ENCODE measurements around the gene MAD1L1. TPM values are rescaled to one million over a fixed set of nuclear protein-coding genes. Genes with fewer than 3 reads are reported as not detected.

The MAD1L1 gene
- total RNA-seq, 6 experiments from 2014 or later = 15.1 to 37.4 (median 20.5) TPM

GRCh38 chr7:1917221-1918062 is 315.3 kb downstream of the MAD1L1 start:
- no peak for TF ChIP-seq POLR2A (IDR thresholded peaks at IDR 0.05)
- TF ChIP-seq CTCF (IDR thresholded peaks at IDR 0.05) = no peak
- Histone ChIP-seq H3K9me3 (no peaks in the 10 kb centered on the region), H3K27me3 (no peaks in the 10 kb centered on the region), H3K4me3 (no peak overlapping the region), H3K36me3 (no peaks in the 10 kb centered on the region), H3K4me1 (peaks cover 0 to 26% (median 11%) of the 10 kb centered on the region in 4 donors), H3K27ac (no peak overlapping the region)
- ATAC-seq (no peak), DNase-seq (peak in 2 of 3 donors; percentile 16 to 50)
- no CpG with 5 or more reads among the region's 31 CpGs for WGBS (ENCODE audit: insufficient coverage, low coverage, low lambda C conversion rate, missing lambda C conversion rate)
- intact Hi-C loops (cut with DNase I) = no loop called here

GRCh38 chr7:1916601-1916970 is 316.2 kb downstream of the MAD1L1 start:
- Histone ChIP-seq H3K36me3 (no peaks in the 10 kb centered on the region), H3K4me3 (no peak overlapping the region), H3K27ac (no peak overlapping the region), H3K9me3 (no peaks in the 10 kb centered on the region), H3K27me3 (no peaks in the 10 kb centered on the region), H3K4me1 (peaks cover 0 to 17% (median 7%) of the 10 kb centered on the region in 4 donors)
- intact Hi-C loops (cut with DNase I) = no loop called here
- TF ChIP-seq CTCF (IDR thresholded peaks at IDR 0.05) (no peak), POLR2A (IDR thresholded peaks at IDR 0.05) (no peak)
- DNase-seq (peak in 2 of 3 donors; percentile 19 to 45), ATAC-seq (no peak)
- no CpG with 5 or more reads among the region's 16 CpGs for WGBS (ENCODE audit: insufficient coverage, low coverage, low lambda C conversion rate, missing lambda C conversion rate)

GRCh38 chr7:1915956-1916600 is 316.7 kb downstream of the MAD1L1 start:
- intact Hi-C loops (cut with DNase I) = no loop called here
- Histone ChIP-seq H3K27ac (no peak overlapping the region), H3K27me3 (no peaks in the 10 kb centered on the region), H3K4me1 (peaks cover 0 to 17% (median 7%) of the 10 kb centered on the region in 4 donors), H3K4me3 (no peak overlapping the region), H3K9me3 (no peaks in the 10 kb centered on the region), H3K36me3 (no peaks in the 10 kb centered on the region)
- DNase-seq (peak in 2 of 3 donors; percentile 47), ATAC-seq (peak in 1 of 4 donors; percentile 9)
- WGBS (ENCODE audit: insufficient coverage, low coverage, low lambda C conversion rate, missing lambda C conversion rate) = 77% methylated on average over 14 of the region's 28 CpGs
- TF ChIP-seq CTCF (IDR thresholded peaks at IDR 0.05) (no peak), POLR2A (IDR thresholded peaks at IDR 0.05) (no peak)

GRCh38 chr7:1915326-1915725 is 317.4 kb downstream of the MAD1L1 start:
- 95% methylated on average over 16 of the region's 30 CpGs for WGBS (ENCODE audit: insufficient coverage, low coverage, low lambda C conversion rate, missing lambda C conversion rate)
- TF ChIP-seq POLR2A (IDR thresholded peaks at IDR 0.05) (no peak), CTCF (IDR thresholded peaks at IDR 0.05) (no peak)
- DNase-seq = peak in 2 of 3 donors; percentile 14 to 44

More at GRCh38 chr7:1915326-1915725, 317.4 kb downstream of the MAD1L1 start:
- H3K4me3 ChIP-seq = no peak overlapping the region
- ATAC-seq = no peak
- H3K27ac ChIP-seq = no peak overlapping the region
- intact Hi-C loops (cut with DNase I) = no loop called here
- no peaks in the 10 kb centered on the region for H3K27me3 ChIP-seq
- peaks cover 0 to 13% (median 6%) of the 10 kb centered on the region in 4 donors for H3K4me1 ChIP-seq
- no peaks in the 10 kb centered on the region for H3K36me3 ChIP-seq
- H3K9me3 ChIP-seq = no peaks in the 10 kb centered on the region
